Neuronal stem cell (in vitro differentiated cells): ENCODE results near the gene LCN6.
"Not testable (repeated sequence)": the region's sequence is repeated elsewhere in the genome, so short reads cannot be mapped to it uniquely, and the experiment has no call there.

Experiments used
- DNase-seq: peaks from one replicate; pipeline ENCODE4 v3.0.0-alpha.2; 2013; ENCODE audit warnings: low spot score
- H2AFZ ChIP-seq: one replicate; pipeline ENCODE4 v1.6.1; 2013; ENCODE audit warnings: mild to moderate bottlenecking, low read length, inconsistent platforms
- H2AK5ac ChIP-seq: 2 replicates; pipeline ENCODE4 v1.6.1; 2013; ENCODE audit warnings: low read depth, mild to moderate bottlenecking, inconsistent platforms, low read length, moderate library complexity, mixed read lengths
- H2BK120ac ChIP-seq: 2 replicates; pipeline ENCODE4 v1.6.1; 2013; ENCODE audit warnings: low read depth, mild to moderate bottlenecking, inconsistent platforms, low read length, moderate library complexity, mixed read lengths
- H2BK12ac ChIP-seq: one replicate; pipeline ENCODE4 v1.6.1; 2013; ENCODE audit warnings: low read length, inconsistent platforms
- H2BK15ac ChIP-seq: 2 replicates; pipeline ENCODE4 v1.6.1; 2013; ENCODE audit warnings: mild to moderate bottlenecking, low read length, inconsistent platforms, mixed read lengths
- H2BK5ac ChIP-seq: one replicate; pipeline ENCODE4 v1.6.1; 2013; ENCODE audit warnings: inconsistent platforms, mild to moderate bottlenecking, low read length, moderate library complexity
- H3K14ac ChIP-seq: one replicate; pipeline ENCODE4 v1.6.1; 2013; ENCODE audit warnings: low read length, inconsistent platforms
- H3K18ac ChIP-seq: 2 replicates; pipeline ENCODE4 v1.6.1; 2013; ENCODE audit warnings: low read length, inconsistent platforms
- H3K23ac ChIP-seq: 2 replicates; pipeline ENCODE4 v1.6.1; 2013; ENCODE audit warnings: low read depth, mild to moderate bottlenecking, mixed read lengths, low read length, inconsistent platforms; ENCODE audit not compliant: poor library complexity
- H3K27ac ChIP-seq: replicated peaks from 3 replicates; pipeline ENCODE4 v1.5.1; 2013; ENCODE audit warnings: low read length, inconsistent platforms
- H3K27me3 ChIP-seq, 3 experiments: 2 replicates each; pipeline ENCODE4 v1.6.1; 2013; ENCODE audit warnings: low read length in 3 of 3, mild to moderate bottlenecking in 2 of 3, inconsistent platforms in 1 of 3, low read depth in 1 of 3, mixed read lengths in 1 of 3, moderate library complexity in 1 of 3; ENCODE audit not compliant: control insufficient read depth in 3 of 3, insufficient read depth in 3 of 3
- H3K36me3 ChIP-seq, 2 donors: replicated peaks in 1 of 2; 2 replicates each; pipeline ENCODE4 v1.6.1; 2013; ENCODE audit warnings: low read length in 2 of 2; ENCODE audit not compliant: control insufficient read depth in 2 of 2, insufficient read depth in 2 of 2
- H3K4ac ChIP-seq: 2 replicates; pipeline ENCODE4 v1.6.1; 2013; ENCODE audit warnings: inconsistent platforms, mild to moderate bottlenecking, low read length, moderate library complexity
- H3K4me1 ChIP-seq, 2 donors: 1 replicate in 1 of 2; 2 replicates in 1 of 2; pipeline ENCODE4 v1.6.1; 2013; ENCODE audit warnings: low read length in 2 of 2, low read depth in 1 of 2; ENCODE audit not compliant: control insufficient read depth in 2 of 2, insufficient read depth in 1 of 2
- H3K4me2 ChIP-seq: one replicate; pipeline ENCODE4 v1.6.1; 2013; ENCODE audit warnings: mild to moderate bottlenecking, low read length, inconsistent platforms; ENCODE audit not compliant: insufficient read depth, poor library complexity, severe bottlenecking
- H3K4me3 ChIP-seq, 2 donors: 2 replicates each; pipeline ENCODE4 v1.5.1; 2013; ENCODE audit warnings: low read length in 2 of 2, mild to moderate bottlenecking in 2 of 2, inconsistent platforms in 1 of 2, moderate library complexity in 1 of 2
- H3K79me1 ChIP-seq: one replicate; pipeline ENCODE4 v1.6.1; 2013; ENCODE audit warnings: low read depth, mild to moderate bottlenecking, inconsistent platforms, low read length, moderate library complexity
- H3K9ac ChIP-seq: one replicate; pipeline ENCODE4 v1.6.1; 2013; ENCODE audit warnings: mild to moderate bottlenecking, low read depth, low read length, inconsistent platforms; ENCODE audit not compliant: poor library complexity
- H3K9me3 ChIP-seq, 2 donors: replicated peaks in 1 of 2; 2 replicates each; pipeline versions ENCODE3 to v1.6.1; 2013; ENCODE audit warnings: low read length in 2 of 2, mild to moderate bottlenecking in 2 of 2, inconsistent platforms in 1 of 2, low read depth in 1 of 2, mixed read lengths in 1 of 2, moderate library complexity in 1 of 2; ENCODE audit not compliant: control insufficient read depth in 2 of 2, insufficient read depth in 1 of 2
- H4K8ac ChIP-seq: one replicate; pipeline ENCODE4 v1.6.1; 2013; ENCODE audit warnings: low read depth, mild to moderate bottlenecking, inconsistent platforms, low read length, moderate library complexity
- H4K91ac ChIP-seq: one replicate; pipeline ENCODE4 v1.6.1; 2013; ENCODE audit warnings: low read length, low read depth, mild to moderate bottlenecking, inconsistent platforms; ENCODE audit not compliant: poor library complexity
- WGBS, 2 donors: extraction: QIAGEN DNeasy Blood & Tissue Kit; methylation state at CpG; one replicate each; pipeline ENCODE4 v1.1.7; 2013; ENCODE audit warnings: missing lambda C conversion rate in 2 of 2, mixed read lengths in 1 of 2; ENCODE audit not compliant: insufficient read length in 2 of 2, insufficient replicate concordance in 1 of 2; ENCODE audit errors: extremely low coverage in 2 of 2; 5-methylcytosine and 5-hydroxymethylcytosine counted together

Gene LCN6

DNA sequence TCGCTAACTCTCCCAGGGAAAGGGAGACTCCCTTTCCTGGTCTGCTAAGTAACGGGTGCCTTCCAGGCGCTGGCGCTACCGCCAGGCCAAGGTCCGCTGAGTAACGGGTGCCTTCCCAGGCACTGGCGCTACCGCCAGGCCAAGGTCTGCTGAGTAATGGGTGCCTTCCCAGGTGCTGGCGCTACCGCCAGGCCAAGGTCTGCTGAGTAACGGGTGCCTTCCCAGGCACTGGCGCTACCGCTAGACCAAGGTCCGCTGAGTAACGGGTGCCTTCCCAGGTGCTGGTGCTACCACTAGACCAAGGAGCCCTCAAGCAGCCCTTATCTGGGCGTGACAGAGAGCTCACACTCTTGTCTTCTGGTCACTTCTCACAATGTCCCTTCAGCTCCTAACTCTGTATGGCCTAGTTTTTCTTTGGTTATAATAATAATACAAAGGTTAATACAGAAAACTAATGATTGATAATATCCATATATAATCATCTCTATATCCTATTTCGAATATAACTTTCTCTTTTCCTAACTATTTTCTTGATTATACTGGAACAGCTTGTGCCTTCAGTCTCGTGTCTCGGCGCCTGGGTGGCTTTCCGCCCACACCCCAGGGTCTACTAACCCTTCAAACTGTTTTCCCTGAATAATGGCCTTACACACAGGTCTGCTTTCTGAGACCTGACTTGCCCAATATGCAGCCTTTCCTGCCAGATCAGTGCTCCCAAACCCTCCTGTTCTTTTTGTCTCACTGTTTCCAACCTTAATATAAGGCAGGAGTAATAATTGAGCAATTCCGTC lies 37.4 kb upstream of the LCN6 start:
- DNase-seq, H2BK15ac ChIP-seq, H2BK120ac ChIP-seq, H2AK5ac ChIP-seq, H3K14ac ChIP-seq, H3K9ac ChIP-seq, H2BK12ac ChIP-seq, H3K4me3 ChIP-seq, H3K4ac ChIP-seq, H3K79me1 ChIP-seq, H3K9me3 ChIP-seq, H2BK5ac ChIP-seq, H3K27ac ChIP-seq, H3K4me2 ChIP-seq, H4K8ac ChIP-seq, H3K36me3 ChIP-seq, H2AFZ ChIP-seq, H3K18ac ChIP-seq, H4K91ac ChIP-seq, H3K23ac ChIP-seq: not testable (repeated sequence)
- WGBS, 2 donors: no CpG with 5 or more reads among the region's 23 CpGs
- peaks cover 9 to 19% of the 10 kb centered on the region in 2 donors for H3K4me1 ChIP-seq
- H3K27me3 ChIP-seq: peaks cover 0 to 22% (median 0%) of the 10 kb centered on the region in 3 experiments

DNA sequence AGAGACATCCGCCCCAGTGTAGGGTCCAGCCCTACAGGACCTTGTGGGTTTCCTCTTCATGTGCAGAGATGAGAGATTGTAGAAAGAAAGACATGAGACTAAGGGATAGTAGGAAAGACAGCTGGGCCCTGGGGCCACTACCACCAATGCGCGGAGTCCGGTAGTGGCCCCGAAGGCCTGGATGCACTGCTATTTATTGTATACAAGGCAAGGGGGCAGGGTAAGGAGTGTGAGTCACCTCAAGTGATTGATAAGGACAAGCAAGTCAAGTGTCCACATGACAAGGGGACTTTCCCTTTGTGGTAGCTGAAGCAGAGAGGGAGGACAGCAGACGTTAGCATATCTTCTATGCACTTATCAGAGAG lies 36.7 kb upstream of the LCN6 start:
- Histone ChIP-seq H2AFZ (peak overlapping the region; percentile 59), H2BK120ac (no peak overlapping the region), H2BK12ac (no peak overlapping the region), H2BK15ac (no peak overlapping the region), H3K36me3 (no peaks in the 10 kb centered on the region), H3K18ac (no peak overlapping the region), H3K4ac (no peak overlapping the region), H3K9ac (no peak overlapping the region), H3K23ac (no peak overlapping the region), H3K9me3 (no peaks in the 10 kb centered on the region), H3K4me3 (no peak overlapping the region), H3K4me2 (no peak overlapping the region), H4K8ac (no peak overlapping the region), H3K27me3 (peaks cover 0 to 29% (median 0%) of the 10 kb centered on the region in 3 experiments), H3K27ac (no peak overlapping the region), H3K14ac (no peak overlapping the region), H2AK5ac (no peak overlapping the region), H3K79me1 (no peaks in the 10 kb centered on the region), H4K91ac (no peak overlapping the region), H3K4me1 (peaks cover 7 to 14% of the 10 kb centered on the region in 2 donors), H2BK5ac (no peak overlapping the region)
- DNase-seq: no peak
- WGBS, 2 donors: no CpG with 5 or more reads among the region's 6 CpGs

DNA sequence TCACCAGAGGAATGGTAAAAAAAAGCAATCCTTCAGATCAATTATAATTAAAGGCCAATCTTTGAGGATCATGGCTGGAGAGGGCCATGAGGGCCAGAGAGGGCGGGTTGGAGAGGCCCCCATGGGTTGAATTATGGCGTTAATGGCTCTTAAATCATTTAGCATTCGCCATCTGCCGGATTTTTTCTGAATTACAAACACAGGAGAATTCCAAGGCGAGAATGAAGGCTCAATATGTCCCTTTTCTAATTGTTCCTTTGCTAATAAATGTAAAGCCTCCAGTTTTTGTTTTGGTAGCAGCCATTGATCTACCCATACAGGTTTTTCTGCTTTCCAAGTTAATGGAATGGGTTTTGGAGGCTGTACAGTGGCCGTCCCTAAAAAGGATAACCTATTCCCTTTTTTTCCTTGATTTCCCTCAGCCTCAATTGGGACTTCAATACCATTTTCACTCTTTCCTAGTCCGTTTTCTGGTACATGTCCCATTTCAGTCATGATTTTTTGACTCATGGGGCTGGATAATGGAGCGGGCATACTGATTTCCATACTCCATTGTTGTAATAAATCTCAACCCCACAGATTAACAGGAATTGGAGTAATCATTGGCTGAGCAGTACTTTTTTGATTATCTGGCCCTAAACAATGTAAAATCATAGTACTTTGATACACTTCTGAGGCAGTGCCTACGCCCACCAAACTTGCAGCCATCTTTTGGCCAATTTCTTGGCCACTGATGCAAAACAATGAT lies 36.1 kb upstream of the LCN6 start:
- no peak overlapping the region for H3K9ac ChIP-seq
- H3K4me2 ChIP-seq: no peak overlapping the region
- H3K4me3 ChIP-seq: no peak overlapping the region
- no CpG with 5 or more reads among the region's 9 CpGs for WGBS, 2 donors
- no peak overlapping the region for H2AK5ac ChIP-seq
- H2BK12ac ChIP-seq: no peak overlapping the region
- H3K9me3 ChIP-seq: no peaks in the 10 kb centered on the region
- no peak overlapping the region for H3K23ac ChIP-seq
- H4K91ac ChIP-seq: no peak overlapping the region
- H3K27me3 ChIP-seq: peaks cover 0 to 34% (median 0%) of the 10 kb centered on the region in 3 experiments
- no peak for DNase-seq
- H4K8ac ChIP-seq: no peak overlapping the region
- no peak overlapping the region for H2AFZ ChIP-seq
- H3K36me3 ChIP-seq: no peaks in the 10 kb centered on the region
- H3K14ac ChIP-seq: no peak overlapping the region
- no peak overlapping the region for H2BK5ac ChIP-seq
- no peak overlapping the region for H3K27ac ChIP-seq
- H3K4me1 ChIP-seq: peaks cover 7 to 12% of the 10 kb centered on the region in 2 donors
- no peak overlapping the region for H2BK15ac ChIP-seq
- no peak overlapping the region for H3K18ac ChIP-seq
- H2BK120ac ChIP-seq: no peak overlapping the region
- H3K79me1 ChIP-seq: no peaks in the 10 kb centered on the region
- H3K4ac ChIP-seq: no peak overlapping the region

DNA sequence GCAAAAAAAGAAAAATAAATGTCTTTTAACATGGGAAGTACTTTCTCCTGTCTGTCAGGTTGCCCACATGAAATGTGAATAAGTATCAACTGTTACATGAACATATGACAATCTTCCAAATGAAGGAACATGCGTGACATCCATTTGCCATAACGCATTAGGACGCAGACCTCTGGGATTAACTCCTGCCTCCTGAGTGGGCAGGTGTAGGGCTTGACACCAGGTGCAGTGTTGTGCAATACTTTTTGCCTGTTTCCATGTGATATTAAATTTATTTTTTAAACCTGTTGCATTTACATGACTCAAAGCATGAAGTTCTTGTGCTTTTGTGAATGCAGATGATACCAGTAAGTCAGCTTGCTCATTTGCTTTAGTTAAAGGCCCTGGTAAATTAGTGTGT lies 34.1 kb upstream of the LCN6 start:
- Histone ChIP-seq H3K79me1 (no peaks in the 10 kb centered on the region), H2BK120ac (no peak overlapping the region), H2BK15ac (no peak overlapping the region), H3K4me2 (no peak overlapping the region), H3K4ac (no peak overlapping the region), H2AK5ac (no peak overlapping the region), H3K27me3 (peaks cover 0 to 50% (median 0%) of the 10 kb centered on the region in 3 experiments), H3K9me3 (no peaks in the 10 kb centered on the region), H3K36me3 (no peaks in the 10 kb centered on the region), H4K8ac (no peak overlapping the region), H2AFZ (no peak overlapping the region), H4K91ac (no peak overlapping the region), H2BK5ac (no peak overlapping the region), H3K23ac (no peak overlapping the region), H2BK12ac (no peak overlapping the region), H3K18ac (no peak overlapping the region), H3K4me3 (no peak overlapping the region), H3K27ac (no peak overlapping the region), H3K9ac (no peak overlapping the region), H3K14ac (no peak overlapping the region), H3K4me1 (peaks cover 0 to 4% of the 10 kb centered on the region in 2 donors)
- no peak for DNase-seq
- no CpG with 5 or more reads among the region's 3 CpGs for WGBS, 2 donors
